ENCODE results near the gene PMEPA1.

The PMEPA1 gene

GRCh38 chr20:57617079-57617795 lies 92.6 kb downstream of the PMEPA1 start:
- DNase-seq (ENCODE audit: low spot score) = no peak
- TF ChIP-seq CTCF (IDR thresholded peaks at IDR 0.05; ENCODE audit: extremely low read depth, insufficient read depth, missing control alignments) = no peak
- in situ Hi-C loops (cut with MboI; ENCODE audit: low pct_unique_long_range_greater_than_20kb, low sequenced_read_pairs, unreplicated experiment) = loop anchor here (25.0 kb wide), 1 partner anchor 595 kb away; no protein-coding TSS in a partner anchor

GRCh38 chr20:57616143-57616951 lies 93.5 kb downstream of the PMEPA1 start:
- TF ChIP-seq CTCF (IDR thresholded peaks at IDR 0.05; ENCODE audit: extremely low read depth, insufficient read depth, missing control alignments) = no peak
- no peak for DNase-seq (ENCODE audit: low spot score)
- in situ Hi-C loops (cut with MboI; ENCODE audit: low pct_unique_long_range_greater_than_20kb, low sequenced_read_pairs, unreplicated experiment) = loop anchor here (25.0 kb wide), 1 partner anchor 596 kb away; no protein-coding TSS in a partner anchor

GRCh38 chr20:57615445-57615811 lies 94.4 kb downstream of the PMEPA1 start:
- DNase-seq (ENCODE audit: low spot score) = no peak
- in situ Hi-C loops (cut with MboI; ENCODE audit: low pct_unique_long_range_greater_than_20kb, low sequenced_read_pairs, unreplicated experiment) = loop anchor here (25.0 kb wide), 1 partner anchor 597 kb away; no protein-coding TSS in a partner anchor
- TF ChIP-seq CTCF (IDR thresholded peaks at IDR 0.05; ENCODE audit: extremely low read depth, insufficient read depth, missing control alignments) = no peak

- in situ Hi-C loops (cut with MboI; ENCODE audit: low pct_unique_long_range_greater_than_20kb, low sequenced_read_pairs, unreplicated experiment) = loop anchor here (25.0 kb wide), 1 partner anchor 598 kb away; no protein-coding TSS in a partner anchor
- TF ChIP-seq CTCF (IDR thresholded peaks at IDR 0.05; ENCODE audit: extremely low read depth, insufficient read depth, missing control alignments) = no peak
- no peak for DNase-seq (ENCODE audit: low spot score)
Observed at GRCh38 chr20:57614490-57615444, 95.0 kb downstream of the PMEPA1 start.

- in situ Hi-C loops (cut with MboI; ENCODE audit: low pct_unique_long_range_greater_than_20kb, low sequenced_read_pairs, unreplicated experiment) = loop anchor here (25.0 kb wide), 1 partner anchor 599 kb away; no protein-coding TSS in a partner anchor
- DNase-seq (ENCODE audit: low spot score) = no peak
- TF ChIP-seq CTCF (IDR thresholded peaks at IDR 0.05; ENCODE audit: extremely low read depth, insufficient read depth, missing control alignments) = no peak
Observed at GRCh38 chr20:57613481-57613921, 96.3 kb downstream of the PMEPA1 start.

GRCh38 chr20:57612916-57613315 lies 96.9 kb downstream of the PMEPA1 start:
- DNase-seq (ENCODE audit: low spot score) = no peak
- in situ Hi-C loops (cut with MboI; ENCODE audit: low pct_unique_long_range_greater_than_20kb, low sequenced_read_pairs, unreplicated experiment) = loop anchor here (25.0 kb wide), 1 partner anchor 599 kb away; no protein-coding TSS in a partner anchor
- no peak for TF ChIP-seq CTCF (IDR thresholded peaks at IDR 0.05; ENCODE audit: extremely low read depth, insufficient read depth, missing control alignments)

All from GM13977 (cell line).